IMR-90 (cell line): ENCODE results near the gene PRSS33. TPM values are rescaled to one million over a fixed set of nuclear protein-coding genes. Genes with fewer than 3 reads are reported as not detected.

Experiments used
- ATAC-seq: fragments of 200-7000 bp; cut with Tn5 transposase; 2 replicates; pipeline ENCODE4 v1.9.1; 2020; ENCODE audit warnings: low read depth, mild to moderate bottlenecking, moderate library complexity
- BruUV-seq: library from RNA; stranded (reverse); fragments of 400-500 nt; replicated peaks from 2 replicates; lab custom pipeline; 2021; lab: Mats Ljungman, UMichigan
- CTCF ChIA-PET: fragments of 300-600 bp; formaldehyde crosslinking; extraction: SDS; loops from one replicate; lab custom pipeline; 2021; ENCODE audit warnings: antibody characterized with exemption; lab: Yijun Ruan, JAX
- POLR2A ChIA-PET: fragments of 300-600 bp; sonication (Branson Sonifier 250); formaldehyde crosslinking; loops from one replicate; lab custom pipeline; 2022; ENCODE audit warnings: antibody characterized with exemption; ENCODE audit not compliant: unreplicated experiment; lab: Charles Lee
- DNase-seq: peaks from one replicate; pipeline ENCODE4 v3.0.0; 2013
- H2AFZ ChIP-seq: replicated peaks from 2 replicates; pipeline ENCODE3; 2013; ENCODE audit warnings: low read length, mild to moderate bottlenecking; ENCODE audit not compliant: poor library complexity
- H2AK5ac ChIP-seq: 2 replicates; pipeline ENCODE4 v1.6.1; 2013; ENCODE audit warnings: low read depth, low read length, inconsistent platforms
- H2AK9ac ChIP-seq: replicated peaks from 2 replicates; pipeline ENCODE3; 2013; ENCODE audit warnings: mild to moderate bottlenecking, low read depth, low read length, moderate library complexity; ENCODE audit not compliant: poor library complexity
- H2BK120ac ChIP-seq: 2 replicates; pipeline ENCODE4 v1.6.1; 2013; ENCODE audit warnings: low read depth, low read length, inconsistent platforms
- H2BK15ac ChIP-seq: 3 replicates; pipeline ENCODE4 v1.6.1; 2013; ENCODE audit warnings: low read depth, low read length, inconsistent platforms
- H2BK20ac ChIP-seq: 2 replicates; pipeline ENCODE4 v1.6.1; 2013; ENCODE audit warnings: low read depth, mild to moderate bottlenecking, inconsistent platforms, low read length, moderate library complexity
- H2BK5ac ChIP-seq: 2 replicates; pipeline ENCODE4 v1.6.1; 2013; ENCODE audit warnings: mild to moderate bottlenecking, low read depth, low read length, inconsistent platforms; ENCODE audit not compliant: poor library complexity, severe bottlenecking
- H3K14ac ChIP-seq: replicated peaks from 2 replicates; pipeline ENCODE4 v1.6.1; 2013; ENCODE audit warnings: low read depth, low read length, inconsistent platforms
- H3K18ac ChIP-seq: 2 replicates; pipeline ENCODE4 v1.6.1; 2013; ENCODE audit warnings: low read depth, low read length, control low read depth
- H3K23ac ChIP-seq: 2 replicates; pipeline ENCODE4 v1.6.1; 2013; ENCODE audit warnings: low read depth, low read length, inconsistent platforms
- H3K27ac ChIP-seq: 2 replicates; pipeline ENCODE4 v1.5.1; 2013; ENCODE audit warnings: mild to moderate bottlenecking, control low read depth, low read length; ENCODE audit not compliant: insufficient read depth
- H3K27me3 ChIP-seq: 2 replicates; pipeline ENCODE4 v1.6.1; 2013; ENCODE audit warnings: low read length; ENCODE audit not compliant: control insufficient read depth, insufficient read depth
- H3K36me3 ChIP-seq: 2 replicates; pipeline ENCODE4 v1.6.1; 2013; ENCODE audit warnings: low read length, mixed read lengths; ENCODE audit not compliant: control insufficient read depth, insufficient read depth
- H3K4ac ChIP-seq: 2 replicates; pipeline ENCODE4 v1.6.1; 2013; ENCODE audit warnings: low read depth, low read length, inconsistent platforms
- H3K4me1 ChIP-seq: 2 replicates; pipeline ENCODE4 v1.6.1; 2013; ENCODE audit warnings: low read length, mixed read lengths; ENCODE audit not compliant: control insufficient read depth, insufficient read depth
- H3K4me2 ChIP-seq: 2 replicates; pipeline ENCODE4 v1.6.1; 2013; ENCODE audit warnings: low read depth, mild to moderate bottlenecking, control low read depth, low read length, moderate library complexity
- H3K4me3 ChIP-seq: 2 replicates; pipeline ENCODE4 v1.5.1; 2013; ENCODE audit warnings: low read depth, mild to moderate bottlenecking, control low read depth, low read length, moderate library complexity; ENCODE audit not compliant: insufficient read depth
- H3K56ac ChIP-seq: 2 replicates; pipeline ENCODE4 v1.6.1; 2013; ENCODE audit warnings: low read length, inconsistent platforms; ENCODE audit not compliant: insufficient read depth; ENCODE audit errors: extremely low read depth
- H3K79me1 ChIP-seq, 2 experiments: 2 replicates each; pipeline ENCODE4 v1.6.1; 2013; ENCODE audit warnings: low read length in 2 of 2, inconsistent platforms in 1 of 2, low read depth in 1 of 2
- H3K9ac ChIP-seq: 2 replicates; pipeline ENCODE4 v1.6.1; 2013; ENCODE audit warnings: low read depth, low read length, control low read depth
- H3K9me1 ChIP-seq: 2 replicates; pipeline ENCODE4 v1.6.1; 2013; ENCODE audit warnings: low read length, inconsistent platforms; ENCODE audit not compliant: insufficient read depth
- H3K9me3 ChIP-seq: 2 replicates; pipeline ENCODE4 v1.6.1; 2013; ENCODE audit warnings: low read length; ENCODE audit not compliant: control insufficient read depth, insufficient read depth
- H4K20me1 ChIP-seq: 2 replicates; pipeline ENCODE4 v1.6.1; 2013; ENCODE audit warnings: low read length, inconsistent platforms; ENCODE audit not compliant: insufficient read depth
- H4K5ac ChIP-seq: 2 replicates; pipeline ENCODE4 v1.6.1; 2013; ENCODE audit warnings: mild to moderate bottlenecking, low read depth, low read length, control low read depth
- H4K8ac ChIP-seq, 2 experiments: 2 replicates each; pipeline ENCODE4 v1.6.1; 2013; ENCODE audit warnings: low read depth in 2 of 2, low read length in 2 of 2, control low read depth in 1 of 2, inconsistent platforms in 1 of 2
- H4K91ac ChIP-seq: 2 replicates; pipeline ENCODE4 v1.6.1; 2013; ENCODE audit warnings: low read depth, low read length, inconsistent platforms; ENCODE audit not compliant: insufficient read depth
- BHLHE40 ChIP-seq: fragments of 150-350 bp; IDR thresholded peaks from 2 replicates; pipeline ENCODE4 v1.6.1; 2016; ENCODE audit warnings: mild to moderate bottlenecking, low read depth, low read length
- CTCF ChIP-seq: conservative IDR thresholded peaks from 2 replicates; pipeline ENCODE4 v1.5.1; 2012; ENCODE audit warnings: mild to moderate bottlenecking, low read depth, low read length, improper control_type of control experiment
- ELK1 ChIP-seq: fragments of 150-350 bp; IDR thresholded peaks from 2 replicates; pipeline ENCODE4 v1.6.1; 2016; ENCODE audit warnings: low read depth, mild to moderate bottlenecking, low read length, moderate library complexity, borderline replicate concordance
- FOS ChIP-seq: fragments of 150-350 bp; IDR thresholded peaks from 2 replicates; pipeline ENCODE4 v1.6.1; 2016; ENCODE audit warnings: low read depth, low read length
- MAFK ChIP-seq: IDR thresholded peaks from 2 replicates; pipeline ENCODE4 v1.6.1; 2012; ENCODE audit warnings: low read depth, low read length, improper control_type of control experiment
- NFE2L2 ChIP-seq: fragments of 150-350 bp; IDR thresholded peaks from 2 replicates; pipeline ENCODE4 v1.6.1; 2016; ENCODE audit warnings: low read depth, mild to moderate bottlenecking, low read length
- POLR2A ChIP-seq: IDR thresholded peaks from 2 replicates; pipeline ENCODE4 v1.6.1; 2012; ENCODE audit warnings: mild to moderate bottlenecking, low read depth, low read length
- WGBS, 2 experiments: methylation state at CpG; one replicate each; pipeline versions ENCODE4 v1.1.5 to v1.1.7; 2013; ENCODE audit warnings: missing lambda C conversion rate in 2 of 2; ENCODE audit not compliant: insufficient read length in 1 of 2; ENCODE audit errors: extremely low coverage in 2 of 2; 5-methylcytosine and 5-hydroxymethylcytosine counted together
- dilution Hi-C: fragments of 300-500 bp; cut with HindIII; formaldehyde crosslinking; loops from one replicate; pipeline ENCODE4 v1.14.3; 2018; ENCODE audit warnings: low sequenced_read_pairs; ENCODE audit not compliant: unreplicated experiment
- in situ Hi-C: fragments of 300-500 bp; cut with MboI; formaldehyde crosslinking; loops from 3 replicates; pipeline ENCODE4 v1.14.3; 2019; ENCODE audit warnings: low sequenced_read_pairs, inconsistent platforms, mixed read lengths
- intact Hi-C: fragments of 100-400 bp; cut with micrococcal nuclease; formaldehyde crosslinking; loops from 2 replicates; pipeline ENCODE4 v1.10.0; 2022
- polyA plus RNA-seq, 3 experiments: library from polyadenylated mRNA; depleted of rRNA; stranded (reverse); fragments of >200 nt; gene quantifications; 2 replicates each; pipeline ENCODE4 v1.2.3, GENCODE V29; 2012; ENCODE audit warnings: low replicate concordance in 1 of 3
- total RNA-seq: library from RNA; depleted of rRNA; stranded (reverse); fragments of >200 nt; gene quantifications from 2 replicates; pipeline ENCODE4 v1.2.3, GENCODE V29; 2012
- TF ChIP-seq, protein P1 (sequence below): fragments of 150-350 bp; IDR thresholded peaks from 2 replicates; pipeline ENCODE4 v1.6.1; 2017; ENCODE audit warnings: mild to moderate bottlenecking, antibody characterized with exemption, low read length, low read depth

PRSS33 gene
- total and polyA plus RNA-seq, 2 of the 4 experiments (the other 2 are of a cell fraction): not detected

GRCh38 chr16:2814551-2815298 is 27.4 kb upstream of the PRSS33 start:
- CTCF ChIA-PET: interaction anchor here (1.3 kb wide), 1 partner anchor 15 kb away, joined by 3 read pairs; no protein-coding TSS in a partner anchor

More at GRCh38 chr16:2814551-2815298, 27.4 kb upstream of the PRSS33 start:
- no peak overlapping the region for H2AFZ ChIP-seq
- no peak overlapping the region for H3K9ac ChIP-seq
- H3K9me3 ChIP-seq: no peaks in the 10 kb centered on the region
- H3K4ac ChIP-seq: no peak overlapping the region
- no peak overlapping the region for H2BK20ac ChIP-seq
- H3K36me3 ChIP-seq: no peaks in the 10 kb centered on the region
- POLR2A ChIA-PET: no interaction called here
- H2BK5ac ChIP-seq: no peak overlapping the region
- no peaks in the 10 kb centered on the region for H3K4me1 ChIP-seq
- no peak overlapping the region for H2AK5ac ChIP-seq
- no peak overlapping the region for H3K14ac ChIP-seq
- no peak overlapping the region for H3K23ac ChIP-seq
- H3K4me3 ChIP-seq: no peak overlapping the region
- H2AK9ac ChIP-seq: no peak overlapping the region
- no peak overlapping the region for H2BK15ac ChIP-seq
- H3K9me1 ChIP-seq: no peaks in the 10 kb centered on the region
- BruUV-seq: no TSS peak
- H4K91ac ChIP-seq: no peak overlapping the region
- in situ Hi-C loops: no loop called here
- TF ChIP-seq ELK1 (no peak), FOS (no peak), CTCF (no peak), NFE2L2 (no peak), POLR2A (no peak), BHLHE40 (no peak), MAFK (no peak)
- TF ChIP-seq, protein P1, sequence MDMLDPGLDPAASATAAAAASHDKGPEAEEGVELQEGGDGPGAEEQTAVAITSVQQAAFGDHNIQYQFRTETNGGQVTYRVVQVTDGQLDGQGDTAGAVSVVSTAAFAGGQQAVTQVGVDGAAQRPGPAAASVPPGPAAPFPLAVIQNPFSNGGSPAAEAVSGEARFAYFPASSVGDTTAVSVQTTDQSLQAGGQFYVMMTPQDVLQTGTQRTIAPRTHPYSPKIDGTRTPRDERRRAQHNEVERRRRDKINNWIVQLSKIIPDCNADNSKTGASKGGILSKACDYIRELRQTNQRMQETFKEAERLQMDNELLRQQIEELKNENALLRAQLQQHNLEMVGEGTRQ: no peak
- no peak overlapping the region for H4K5ac ChIP-seq
- H4K8ac ChIP-seq: no peak overlapping the region
- no peaks in the 10 kb centered on the region for H4K20me1 ChIP-seq
- H3K56ac ChIP-seq: no peak overlapping the region
- H3K27me3 ChIP-seq: peaks cover 63% of the 10 kb centered on the region
- WGBS, 2 experiments: 63% methylated on average over 4 of the region's 20 CpGs; no CpG with 5 or more reads in 1 of the 2 experiments
- H3K79me1 ChIP-seq: no peaks in the 10 kb centered on the region
- DNase-seq (no peak), ATAC-seq (no peak)
- dilution Hi-C loops: no loop called here
- intact Hi-C loops: no loop called here
- H3K27ac ChIP-seq: no peak overlapping the region
- no peak overlapping the region for H3K4me2 ChIP-seq
- H3K18ac ChIP-seq: no peak overlapping the region
- H2BK120ac ChIP-seq: no peak overlapping the region
